DMS79 (cell line): ENCODE results near the gene PSMB10.

Experiments used
- DNase-seq: peaks from one replicate; lab custom pipeline; 2025; lab: John Stamatoyannopoulos, UW

Gene PSMB10

GRCh38 chr16:67892375-67892774 lies 44.3 kb downstream of the PSMB10 start:
- no peak for DNase-seq

DNA sequence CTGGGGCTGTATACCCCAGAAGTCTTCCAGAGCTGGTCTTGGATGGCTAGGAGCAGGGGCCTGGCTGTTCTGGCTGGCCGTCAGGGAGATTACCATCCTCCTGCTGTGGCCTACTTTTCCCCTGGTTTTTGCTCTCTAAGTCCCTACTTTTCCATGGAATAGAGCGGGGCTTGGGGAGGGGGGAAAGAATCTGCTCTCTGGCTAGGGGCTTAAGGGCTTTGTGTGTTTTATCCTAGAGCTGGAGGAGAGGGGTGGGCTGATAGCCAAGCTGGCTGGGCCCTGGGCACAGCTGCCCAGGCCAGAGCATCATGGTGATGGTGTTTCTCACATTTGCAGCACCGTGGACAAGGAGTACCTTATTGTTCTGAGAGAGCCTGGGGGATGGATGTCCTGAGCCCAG lies 48.3 kb downstream of the PSMB10 start:
- DNase-seq, result no peak

DNA sequence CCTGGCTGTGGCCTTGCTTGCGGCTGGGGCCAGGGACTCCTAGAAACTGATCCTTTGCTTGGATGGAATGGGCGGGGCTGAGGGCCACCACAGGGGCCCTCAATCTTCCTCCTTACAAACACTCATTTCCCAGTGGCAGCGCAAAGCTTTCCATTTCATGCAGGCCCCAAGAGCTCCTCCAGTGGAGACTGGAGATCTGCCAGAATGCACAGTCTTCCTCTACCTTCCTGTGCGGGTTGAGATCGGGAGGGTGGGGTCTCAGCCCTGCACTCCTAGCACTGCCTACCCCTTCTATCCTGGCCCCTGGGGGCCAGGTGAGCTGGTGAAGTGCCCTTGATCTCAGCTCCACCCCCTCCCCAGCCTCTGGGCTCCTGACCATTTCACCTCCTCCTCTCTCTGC lies 50.3 kb downstream of the PSMB10 start:
- no peak for DNase-seq

GRCh38 chr16:67885976-67886375 lies 50.7 kb downstream of the PSMB10 start:
- DNase-seq, result no peak

DNA sequence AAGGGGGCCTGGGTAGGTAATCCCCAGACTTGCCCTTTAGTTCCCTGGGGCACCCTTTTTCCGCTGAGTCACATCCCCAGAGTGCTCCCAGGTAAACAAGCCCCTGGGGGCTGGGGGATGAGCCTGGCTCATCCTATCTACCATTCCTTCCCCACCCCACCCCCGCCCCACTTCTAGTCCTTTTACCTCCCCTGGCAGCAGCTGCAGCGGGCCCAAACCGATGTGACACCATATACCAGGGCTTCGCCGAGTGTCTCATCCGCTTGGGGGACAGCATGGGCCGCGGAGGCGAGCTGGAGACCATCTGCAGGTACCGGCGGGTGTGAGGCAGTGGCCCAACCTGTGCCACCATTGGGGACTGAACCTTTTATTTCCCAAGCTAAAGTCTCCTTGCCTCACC lies 51.1 kb downstream of the PSMB10 start:
- no peak for DNase-seq

DNA sequence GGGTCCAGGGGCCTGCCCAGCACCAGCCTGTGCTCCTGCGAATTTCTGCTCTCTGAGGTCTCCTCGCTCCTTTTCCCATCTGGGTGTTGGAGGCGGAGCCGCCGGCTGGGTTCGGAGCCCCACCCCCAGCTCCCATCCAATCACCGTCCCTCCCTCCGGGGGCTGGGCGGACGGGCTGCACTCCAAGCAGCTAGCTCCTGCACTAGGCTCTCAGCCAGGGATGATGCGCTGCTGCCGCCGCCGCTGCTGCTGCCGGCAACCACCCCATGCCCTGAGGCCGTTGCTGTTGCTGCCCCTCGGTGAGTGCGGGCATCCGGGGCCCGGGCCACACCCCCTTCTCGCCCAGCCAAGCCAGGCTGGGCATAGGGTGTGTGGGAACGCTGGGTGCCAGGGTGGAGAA lies 52.0 kb downstream of the PSMB10 start, which contains the start of gene NRN1L:
Gene NRN1L, plus strand, starts transcription at position 202 of the 400 bp plus-strand sequence. Its CDS starts 19 bp downstream, at position 221.
- no peak for DNase-seq
